Hepatic stellate cell (primary cell): ENCODE measurements around the gene PON3.

Source experiments
- DNase-seq: peaks from one replicate; pipeline ENCODE4 v3.0.0; 2011; ENCODE audit warnings: low spot score

The PON3 gene

DNA sequence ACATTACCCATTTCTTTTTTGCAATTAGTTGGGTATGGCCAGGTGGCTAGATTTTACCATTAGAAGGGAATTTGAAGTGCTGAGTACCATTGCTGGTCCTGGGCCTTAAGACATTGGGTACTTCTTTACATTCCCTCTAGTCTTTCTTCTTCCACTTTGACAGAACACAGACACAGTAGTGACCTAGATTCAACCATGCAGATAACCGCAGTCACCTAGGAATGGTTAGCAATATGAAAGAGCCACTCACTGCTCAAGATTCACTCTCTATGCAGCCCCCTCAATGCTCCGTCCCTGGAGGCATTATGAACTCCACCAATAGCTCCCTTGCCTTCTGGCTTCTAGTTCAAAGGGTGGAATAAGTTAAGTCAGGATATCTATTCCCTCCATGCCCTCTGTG is 55.7 kb downstream of the PON3 start:
- DNase-seq, result no peak

DNA sequence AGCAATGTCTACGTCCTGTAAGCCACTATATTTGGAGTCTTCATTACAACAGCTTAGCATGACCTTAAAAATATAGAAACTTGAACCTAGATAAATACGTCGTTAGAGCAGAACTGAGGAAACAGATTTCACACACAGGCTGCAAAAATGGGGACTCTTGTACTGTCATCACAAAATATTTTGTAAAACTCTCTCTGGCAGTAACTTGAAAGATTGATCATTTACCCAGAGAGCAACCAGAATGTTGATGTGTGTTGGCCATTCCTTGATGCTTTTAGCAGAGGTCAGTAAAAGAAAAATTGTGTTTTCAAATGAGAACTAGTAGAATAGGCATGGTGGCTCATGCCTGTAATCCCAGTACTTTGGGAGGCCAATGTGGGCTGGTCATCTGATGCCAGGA is 57.3 kb downstream of the PON3 start:
- no peak for DNase-seq

DNA sequence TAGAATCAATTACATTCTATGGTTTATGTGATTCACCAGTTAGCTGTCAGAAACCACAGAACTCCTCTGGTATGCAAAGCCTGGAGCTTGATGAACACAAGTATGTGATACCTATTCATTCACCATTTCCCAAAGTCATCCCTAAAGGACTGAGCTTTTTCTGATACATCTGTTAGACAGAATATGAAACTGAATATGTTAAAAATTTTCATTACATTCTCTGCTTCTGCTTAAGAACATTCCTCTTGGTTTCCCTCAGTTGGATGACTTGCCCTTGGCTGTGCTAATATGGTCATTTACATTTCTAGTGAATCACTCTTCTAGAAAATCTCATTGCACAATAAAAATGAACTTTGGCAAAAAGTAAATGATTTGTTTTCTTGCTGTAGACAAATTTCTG is 61.1 kb downstream of the PON3 start:
- DNase-seq, result no peak

DNA sequence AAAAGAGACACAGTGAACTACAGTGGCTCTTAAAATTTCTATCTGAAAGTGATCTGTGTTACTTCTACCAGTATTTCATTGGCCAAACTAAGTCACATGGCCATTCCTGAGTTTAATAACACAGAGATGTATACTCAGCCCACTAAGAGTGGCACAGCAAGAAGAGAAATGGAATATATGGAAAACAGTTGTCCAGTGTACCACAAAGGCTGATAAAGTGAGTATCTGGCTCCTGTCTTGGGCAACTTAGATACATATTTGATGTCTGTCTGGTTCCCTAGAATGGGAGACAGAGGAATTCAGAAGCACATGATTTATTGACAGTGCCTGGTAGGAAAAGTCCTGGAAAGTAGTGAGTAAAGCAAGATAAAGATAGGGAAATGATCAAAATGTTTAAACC is 61.7 kb downstream of the PON3 start:
- no peak for DNase-seq

DNA sequence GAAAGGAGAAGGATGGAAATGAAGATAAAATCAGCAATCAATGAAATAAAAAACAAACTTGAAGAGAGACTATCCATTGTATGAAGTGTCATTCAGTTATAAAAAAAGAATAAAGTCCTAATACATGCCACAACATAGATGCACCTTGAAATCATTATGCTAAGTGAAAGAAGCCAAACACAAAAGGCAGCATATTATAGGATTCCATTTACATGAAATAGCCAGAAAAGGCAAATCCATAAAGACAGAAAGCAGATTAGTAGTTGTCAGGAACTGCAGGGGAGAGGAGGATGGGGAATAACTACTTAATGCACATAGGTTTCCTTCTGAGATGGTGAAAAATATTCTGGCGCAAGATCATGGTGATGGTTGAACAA is 65.2 kb downstream of the PON3 start:
- no peak for DNase-seq

DNA sequence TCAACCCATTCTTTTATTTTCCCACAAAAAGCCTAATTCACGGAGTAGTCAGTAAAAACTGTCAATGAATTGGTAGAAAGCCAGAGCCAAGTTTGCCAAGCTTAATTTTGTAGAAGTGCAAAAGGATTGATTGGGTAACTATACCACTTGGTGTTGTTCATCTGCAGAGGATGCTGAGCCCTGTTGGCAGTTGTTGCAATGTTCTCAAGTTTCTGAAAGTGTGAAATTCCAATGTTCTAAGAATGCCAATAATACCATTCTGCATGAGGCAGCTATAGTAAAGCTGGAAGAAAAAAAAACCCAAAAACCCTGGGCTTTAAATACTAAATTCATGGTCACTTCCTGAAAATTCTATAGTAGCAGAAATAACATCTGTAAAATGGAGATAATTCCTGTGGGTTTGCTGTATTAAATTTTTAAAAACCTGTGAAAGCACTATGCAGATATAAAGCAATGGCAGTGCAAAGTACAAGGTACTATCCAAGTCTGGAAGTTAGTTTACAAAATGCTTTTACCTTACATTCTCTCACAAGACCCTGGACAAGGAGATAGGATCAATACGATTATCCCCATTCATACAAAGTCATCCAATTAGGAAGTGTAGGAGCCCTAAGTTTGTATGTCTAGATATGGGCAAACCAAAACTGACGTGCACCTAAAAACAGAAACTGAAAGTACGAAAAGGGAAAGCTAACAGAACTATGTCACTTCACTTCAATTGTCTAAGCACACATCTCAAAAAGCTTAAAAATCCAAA is 65.8 kb downstream of the PON3 start:
- DNase-seq, result no peak

DNA sequence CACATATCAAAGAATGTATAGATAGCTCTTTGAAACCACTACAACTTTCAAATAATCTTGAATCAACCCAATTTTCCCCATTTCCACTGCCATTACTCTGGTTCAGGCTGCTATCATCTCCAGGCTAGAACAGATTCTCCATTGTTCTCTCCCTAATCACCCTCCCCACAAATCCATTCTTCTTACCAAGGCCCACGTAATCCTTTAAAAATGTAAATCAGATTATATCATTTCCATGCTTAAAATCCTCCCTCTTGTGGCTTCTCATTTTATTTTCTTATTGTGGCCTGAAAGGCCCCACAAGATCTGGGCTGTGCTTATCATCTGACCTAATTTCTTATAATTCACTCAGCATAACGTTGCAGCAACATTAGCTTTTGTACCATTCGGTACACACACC is 68.8 kb downstream of the PON3 start:
- no peak for DNase-seq

DNA sequence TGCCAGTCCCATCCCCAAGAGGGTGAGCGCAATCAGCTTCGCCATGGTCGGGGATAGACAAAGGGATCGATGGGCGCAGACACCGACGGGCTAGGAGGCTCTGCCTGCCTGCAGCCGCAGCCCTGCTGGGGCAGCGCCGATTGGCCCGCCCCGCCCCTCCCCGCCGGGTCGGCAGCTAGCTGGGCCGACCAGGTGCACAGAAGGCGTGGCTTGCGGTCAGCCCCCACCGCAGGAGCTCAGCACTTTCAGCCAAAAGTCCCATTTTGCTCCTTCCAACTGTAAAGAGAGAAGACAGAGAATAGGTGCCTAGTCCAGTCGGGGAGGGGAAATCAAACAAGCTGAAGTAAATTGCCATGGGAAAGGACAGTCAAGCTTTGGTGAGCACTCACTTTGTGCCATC is 71.7 kb downstream of the PON3 start, which contains the start of gene PON1:
PON1 (minus strand) TSS at position 102 of the 400 bp plus-strand sequence; CDS start at position 45, 57 bp downstream.
- no peak for DNase-seq

DNA sequence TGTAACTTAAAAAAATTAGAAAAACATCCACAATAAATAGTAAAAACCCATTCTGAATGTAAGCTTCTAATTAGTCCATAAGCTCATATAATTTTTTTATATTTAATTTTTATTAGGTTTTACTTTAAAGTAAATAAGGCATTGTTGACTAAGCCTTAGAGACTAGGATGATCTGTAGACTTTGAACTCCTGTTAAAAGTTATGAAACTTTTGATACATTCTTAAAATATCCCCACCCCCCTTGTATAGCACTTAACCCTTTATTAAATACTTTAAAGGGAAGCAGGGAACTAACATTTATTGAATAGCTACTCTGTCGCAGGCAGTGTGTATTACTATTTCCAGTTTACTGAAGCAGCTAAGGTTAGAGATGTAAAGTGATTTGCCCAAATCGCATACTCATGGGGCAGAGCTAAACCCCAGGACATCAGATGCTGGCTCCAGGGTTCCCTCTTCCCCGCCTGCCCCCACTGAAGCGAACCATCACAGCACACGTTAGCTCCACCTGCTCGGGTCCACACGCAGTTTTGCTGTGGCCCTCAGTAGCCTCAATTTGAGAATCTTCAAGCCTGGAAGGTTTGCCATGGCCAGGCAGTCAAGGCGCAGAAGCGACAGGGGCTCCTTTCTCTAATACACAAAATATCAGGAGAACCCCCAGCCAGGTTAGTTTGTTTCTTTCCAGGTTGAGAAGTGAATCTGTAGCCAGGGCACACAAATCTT is 72.6 kb downstream of the PON3 start:
- no peak for DNase-seq

DNA sequence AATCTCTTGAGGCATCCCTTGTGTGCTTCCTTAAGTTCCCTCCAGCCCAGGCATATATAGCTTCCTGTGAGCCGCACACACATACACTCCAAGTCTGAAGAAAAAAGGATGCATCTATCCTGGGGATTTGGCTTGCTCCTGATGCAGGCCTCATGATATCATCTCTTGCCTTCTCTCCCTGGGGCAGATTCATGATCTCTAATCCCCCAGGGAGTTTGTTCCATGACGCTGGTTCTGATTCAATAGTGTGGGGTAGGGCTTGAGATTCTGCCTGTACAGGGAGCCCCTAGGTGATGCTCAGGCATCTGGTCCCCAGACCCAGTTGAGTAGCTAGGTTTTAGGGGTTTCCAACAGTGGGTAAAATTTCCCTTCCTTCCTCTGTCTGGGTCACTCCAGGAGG is 73.3 kb downstream of the PON3 start:
- no peak for DNase-seq

DNA sequence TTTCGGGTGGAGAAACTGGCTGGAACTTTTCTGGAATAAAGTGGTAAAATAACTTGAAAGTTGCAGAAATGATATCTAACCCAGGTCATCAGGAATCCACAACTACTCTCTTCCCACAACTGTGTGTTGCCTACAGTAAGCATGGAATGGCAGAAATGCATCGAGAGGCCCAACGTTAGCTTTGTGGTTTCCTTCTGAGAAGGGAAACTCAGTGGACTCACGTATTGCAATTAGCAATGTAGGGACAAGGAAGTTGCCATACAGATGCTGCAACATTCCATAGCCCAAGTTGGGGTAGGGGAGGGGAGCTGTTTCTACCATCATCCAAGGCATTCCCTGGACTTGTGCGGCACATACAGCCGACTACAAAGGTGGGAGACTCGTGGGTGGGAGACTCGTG is 73.8 kb downstream of the PON3 start:
- DNase-seq, result no peak

DNA sequence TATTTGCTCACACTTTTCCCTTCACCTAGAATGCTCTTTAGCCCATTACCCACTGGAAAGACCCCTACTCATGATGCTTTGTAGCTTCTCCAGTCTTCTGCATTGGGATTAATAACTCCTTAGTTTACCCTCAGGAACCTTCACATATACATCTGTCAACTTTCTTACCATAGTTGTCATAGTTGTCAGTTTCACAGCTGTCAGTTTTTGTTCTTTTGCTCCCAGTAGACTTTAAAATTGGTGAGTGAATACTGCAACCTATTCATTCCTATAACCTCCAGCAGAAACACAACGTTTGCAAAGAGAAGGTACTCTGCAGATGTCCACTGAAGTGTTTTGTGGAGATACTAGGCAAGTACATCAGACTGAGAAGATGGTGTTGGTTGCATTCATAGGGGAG is 74.5 kb downstream of the PON3 start:
- DNase-seq, result no peak

DNA sequence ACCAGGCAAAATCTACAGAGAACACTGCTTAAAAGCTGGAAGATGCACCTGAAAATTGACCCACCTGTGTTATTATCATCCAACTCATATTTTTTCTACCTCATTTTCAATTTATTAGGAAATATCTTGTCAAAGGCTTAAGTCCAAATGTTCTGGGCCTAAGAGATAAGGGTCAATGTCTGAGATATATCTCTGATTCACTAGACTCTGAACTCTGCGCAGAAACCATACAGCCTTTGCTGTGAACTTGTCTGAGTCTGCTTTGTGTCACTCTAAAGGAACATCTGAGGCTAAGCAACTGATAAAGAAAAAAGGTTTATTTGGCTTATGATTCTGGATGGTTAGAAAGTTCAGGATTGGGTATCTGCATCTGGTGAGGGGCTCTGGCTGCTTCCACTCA is 75.5 kb downstream of the PON3 start:
- no peak for DNase-seq

DNA sequence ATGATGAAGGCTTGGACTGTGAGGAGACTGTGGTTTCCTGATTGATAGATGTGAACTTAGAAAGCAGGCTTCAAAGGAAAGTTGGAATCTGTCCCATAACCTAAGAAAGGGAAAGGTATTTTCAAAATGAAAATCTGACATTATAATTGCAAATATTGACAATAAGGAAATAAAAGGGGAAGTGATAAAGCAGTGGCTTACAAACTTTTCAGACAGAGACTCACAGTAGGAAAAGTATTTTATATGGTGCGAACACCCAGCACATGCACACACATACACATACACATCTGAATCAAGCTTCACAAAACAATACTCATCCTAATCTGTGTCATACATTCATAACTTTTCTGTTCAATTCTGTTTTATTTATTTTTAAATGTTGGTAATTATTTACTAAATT is 76.6 kb downstream of the PON3 start:
- DNase-seq, result no peak

DNA sequence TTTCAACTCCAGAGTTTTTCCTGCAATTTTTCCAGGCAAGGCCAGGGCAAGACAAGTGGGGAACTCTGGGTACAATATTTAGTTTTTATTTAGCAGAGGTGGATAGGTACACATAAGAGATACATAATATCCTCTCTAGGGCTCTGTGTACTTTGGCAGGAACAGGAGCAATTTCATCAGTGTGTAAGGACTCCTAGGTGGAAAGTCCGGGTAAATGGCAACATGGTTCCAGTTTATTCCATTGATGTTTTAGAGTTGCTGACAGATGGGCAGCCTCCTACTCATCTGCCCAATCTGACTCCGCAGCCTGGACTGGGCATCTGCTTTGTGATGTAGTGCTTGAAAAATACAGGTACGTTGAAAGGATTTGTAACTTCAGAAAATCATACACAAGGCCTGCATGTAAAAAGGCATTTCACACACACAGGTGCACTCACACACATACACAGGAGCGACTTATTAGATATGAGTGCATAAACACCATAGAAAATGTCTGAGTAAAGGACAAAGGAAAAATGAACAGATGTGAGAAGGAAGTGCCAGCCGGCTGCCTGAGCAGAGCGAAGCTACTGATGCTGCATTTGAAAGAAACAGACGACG is 77.6 kb downstream of the PON3 start:
- no peak for DNase-seq

DNA sequence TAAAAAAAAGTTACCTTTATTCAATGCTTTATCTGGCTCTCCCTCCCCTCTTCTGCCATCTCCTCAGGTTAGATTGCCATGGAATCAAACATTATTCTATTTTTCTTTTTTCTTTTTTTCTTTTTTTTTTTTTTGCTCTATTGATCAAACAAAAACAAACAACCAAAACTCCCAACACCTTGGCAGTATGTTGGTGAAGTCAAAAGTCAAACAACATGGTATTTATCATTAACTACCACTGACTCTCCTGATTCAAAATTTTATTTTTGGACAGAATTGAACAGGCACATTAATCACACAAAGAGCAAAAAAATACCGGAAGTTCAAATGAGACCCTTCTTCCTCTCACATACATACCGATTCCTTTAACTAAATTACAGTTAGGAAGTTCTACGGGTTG is 78.2 kb downstream of the PON3 start:
- no peak for DNase-seq

DNA sequence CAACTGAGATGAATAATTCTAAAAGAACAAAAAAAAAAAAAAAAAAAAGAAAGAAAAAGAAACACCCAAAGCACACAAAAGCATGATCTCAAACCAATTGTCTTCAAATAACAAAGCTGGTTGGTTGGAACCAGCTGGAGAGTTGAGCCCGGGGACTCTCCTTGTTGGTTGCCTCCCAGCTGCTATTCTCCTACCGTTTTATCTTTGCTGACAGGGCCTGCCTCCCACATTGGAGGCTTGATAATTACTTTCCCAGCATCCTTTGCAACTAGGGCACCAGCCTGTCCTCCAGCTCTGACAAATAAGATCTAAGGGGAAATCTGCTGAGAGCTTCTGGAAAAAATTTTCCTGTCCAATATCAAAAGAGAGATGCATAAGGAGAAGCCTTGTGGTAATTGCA is 78.6 kb downstream of the PON3 start:
- no peak for DNase-seq

DNA sequence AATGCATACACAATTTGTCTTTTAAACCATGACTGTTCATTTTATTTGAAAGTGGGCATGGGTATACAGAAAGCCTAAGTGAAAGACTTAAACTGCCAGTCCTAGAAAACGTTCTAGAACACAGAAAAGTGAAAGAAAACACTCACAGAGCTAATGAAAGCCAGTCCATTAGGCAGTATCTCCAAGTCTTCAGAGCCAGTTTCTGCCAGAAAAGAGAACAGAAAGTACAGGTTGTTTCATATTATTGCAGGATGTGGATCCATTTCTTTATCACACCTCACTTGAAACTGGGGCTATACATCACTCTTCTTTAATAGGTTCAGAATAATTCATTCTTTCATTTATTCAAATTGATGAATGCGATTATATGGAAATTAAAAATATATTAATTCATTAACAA is 79.6 kb downstream of the PON3 start:
- DNase-seq, result no peak

DNA sequence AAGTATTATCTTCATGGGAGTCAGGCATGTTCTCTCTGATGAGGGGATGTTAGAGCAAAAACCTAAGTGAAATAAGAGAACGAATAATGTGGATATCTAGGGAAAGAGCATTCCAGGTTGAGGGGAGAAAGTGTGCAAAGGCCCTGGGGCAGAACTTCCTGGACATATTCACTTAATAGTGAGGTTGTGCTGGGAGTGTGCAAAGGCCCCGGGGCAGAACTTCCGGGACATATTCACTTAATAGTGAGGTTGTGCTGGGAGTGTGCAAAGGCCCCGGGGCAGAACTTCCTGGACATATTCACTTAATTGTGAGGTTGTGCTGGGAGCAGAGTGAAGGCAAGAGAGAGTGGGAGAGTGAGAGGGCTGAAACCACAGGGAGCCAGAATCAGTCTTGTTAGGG is 83.6 kb downstream of the PON3 start:
- no peak for DNase-seq

DNA sequence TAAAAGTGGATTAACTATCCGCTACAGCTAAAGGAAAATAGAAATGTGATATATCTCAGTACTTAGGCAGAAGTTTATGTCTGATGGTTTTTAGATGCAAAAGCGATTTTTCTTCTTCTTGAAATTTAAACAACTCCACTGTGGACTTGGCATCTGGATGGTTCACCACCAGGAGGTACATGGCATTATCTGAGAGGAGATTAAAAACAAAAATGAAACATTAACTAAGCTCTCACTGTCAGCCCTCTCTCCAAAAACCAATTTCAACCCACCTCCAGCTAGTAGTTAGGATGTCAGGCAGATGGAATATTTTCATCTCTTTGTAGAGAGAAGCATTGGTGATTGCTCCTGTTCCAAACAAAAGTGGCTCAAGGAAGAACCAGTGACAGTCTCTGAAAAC is 84.8 kb downstream of the PON3 start:
- no peak for DNase-seq

DNA sequence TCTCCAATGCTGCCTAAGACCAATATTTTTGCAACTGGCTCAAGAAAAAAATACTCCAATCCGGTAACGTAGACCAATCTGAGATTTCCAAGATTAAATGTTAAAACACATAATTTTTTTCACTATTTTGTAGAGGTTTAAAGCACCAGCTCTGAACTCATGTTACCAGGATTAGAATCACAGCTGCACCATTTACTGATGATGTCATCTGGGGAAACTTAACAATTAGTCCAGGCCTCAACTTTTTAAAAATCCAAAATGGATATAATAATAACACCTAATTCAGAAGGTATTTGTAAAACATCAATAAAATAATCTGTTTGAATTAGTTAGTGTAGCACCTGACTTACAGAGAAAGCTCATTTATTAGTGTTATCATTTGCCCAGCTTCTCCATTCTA is 86.2 kb downstream of the PON3 start:
- DNase-seq, result no peak
